Activated T-helper 1 cell treated with anti-CD3 and anti-CD28 coated beads, Interleukin-2, amount 50 U/mL, for 16 hours (primary cell): ENCODE data around the gene LRRN1.
"Not testable (repeated sequence)": the region's sequence is repeated elsewhere in the genome, so short reads cannot be mapped to it uniquely, and the experiment has no call there.

Source experiments
- DNase-seq, 2 donors: peaks; one replicate each; pipeline ENCODE4 v3.0.0-alpha.2; 2020; ENCODE audit warnings: low read depth in 1 of 2, low spot score in 1 of 2

Gene LRRN1

GRCh38 chr3:3806856-3807255 lies 7.6 kb downstream of the LRRN1 start:
- no peak for DNase-seq

- DNase-seq = no peak
Observed at GRCh38 chr3:3813013-3813412, 13.8 kb downstream of the LRRN1 start.

GRCh38 chr3:3815206-3815605 lies 16.0 kb downstream of the LRRN1 start:
- no peak for DNase-seq

DNA sequence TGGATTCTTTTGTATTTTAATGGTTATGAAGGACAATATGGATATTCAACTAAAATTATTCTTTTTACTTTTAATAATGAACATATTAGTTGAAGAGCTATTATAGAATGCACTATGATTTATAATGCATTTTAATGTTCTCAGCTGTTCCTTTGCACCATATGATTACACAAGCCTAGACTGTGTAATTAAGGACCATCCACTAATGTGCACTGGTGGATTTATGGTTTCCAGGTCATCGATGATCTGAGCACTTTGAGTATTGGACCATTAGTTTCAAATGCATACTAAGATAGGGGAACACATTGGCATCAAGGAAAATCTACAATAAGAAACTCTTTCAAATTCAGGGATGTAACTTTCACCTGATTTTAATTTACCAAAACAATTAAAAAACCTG lies 16.8 kb downstream of the LRRN1 start:
- no peak for DNase-seq

- DNase-seq = no peak
Observed at GRCh38 chr3:3817865-3818264, 18.6 kb downstream of the LRRN1 start.

GRCh38 chr3:3821777-3822176 lies 22.5 kb downstream of the LRRN1 start:
- DNase-seq = no peak

DNA sequence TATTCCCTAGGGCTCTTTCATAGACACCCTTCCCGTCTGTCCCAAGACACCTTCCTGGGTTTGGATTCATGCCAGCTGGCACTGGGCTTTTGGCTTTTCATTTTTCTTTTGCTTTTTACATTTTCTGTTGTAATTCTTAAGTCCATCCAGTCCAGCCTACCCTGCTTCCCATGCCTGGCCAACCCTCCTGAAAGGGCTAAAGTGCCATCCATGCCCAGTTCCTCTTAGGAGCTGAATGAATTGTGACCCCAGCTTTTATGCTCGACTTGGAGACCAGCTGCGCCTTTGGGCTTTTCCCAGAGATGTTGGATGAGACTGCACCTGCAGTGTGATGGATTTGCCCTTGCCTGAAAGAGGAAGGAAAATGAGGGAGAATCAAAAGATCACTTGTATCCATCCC lies 25.8 kb downstream of the LRRN1 start:
- no peak for DNase-seq

GRCh38 chr3:3826521-3826920 lies 27.3 kb downstream of the LRRN1 start:
- DNase-seq = no peak

- no peak for DNase-seq
Observed at GRCh38 chr3:3827111-3827510, 27.9 kb downstream of the LRRN1 start.

DNA sequence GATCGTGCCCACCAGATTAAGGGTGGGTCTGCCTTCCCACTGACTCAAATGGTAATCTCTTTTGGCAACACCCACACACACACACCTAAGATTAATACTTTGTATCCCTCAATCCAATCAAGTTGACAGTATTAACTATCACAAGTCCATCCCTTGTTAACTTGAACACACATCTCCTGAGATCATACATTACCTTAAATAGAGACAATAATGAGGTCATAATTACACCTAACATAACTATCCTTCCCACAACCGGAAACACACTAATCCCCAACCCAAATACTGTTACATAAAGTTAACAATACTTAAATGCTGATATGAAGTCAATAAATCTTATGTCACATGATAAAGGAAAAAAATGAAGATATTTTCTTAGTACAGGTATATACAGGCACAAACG lies 29.2 kb downstream of the LRRN1 start:
- DNase-seq = not testable (repeated sequence)

DNA sequence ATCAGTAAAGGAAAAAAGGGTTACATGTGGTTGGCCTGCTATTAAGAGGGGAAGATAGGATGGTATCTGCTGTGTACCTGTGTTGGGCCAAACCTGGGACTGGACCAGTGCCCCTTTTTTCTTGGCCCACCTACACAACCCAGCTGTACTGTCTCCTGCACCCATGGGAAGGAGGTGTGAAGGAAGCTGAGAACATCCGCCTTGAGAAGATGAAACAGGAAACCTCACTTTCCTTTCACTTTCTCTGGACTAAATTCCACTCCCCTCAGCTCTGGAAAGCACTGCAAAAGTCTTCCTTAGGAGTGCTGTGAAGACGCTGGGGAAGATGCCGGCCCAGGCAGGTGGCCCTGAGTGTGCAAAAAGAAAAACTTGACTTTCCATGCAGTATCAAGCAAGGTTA lies 37.6 kb downstream of the LRRN1 start:
- no peak for DNase-seq

DNA sequence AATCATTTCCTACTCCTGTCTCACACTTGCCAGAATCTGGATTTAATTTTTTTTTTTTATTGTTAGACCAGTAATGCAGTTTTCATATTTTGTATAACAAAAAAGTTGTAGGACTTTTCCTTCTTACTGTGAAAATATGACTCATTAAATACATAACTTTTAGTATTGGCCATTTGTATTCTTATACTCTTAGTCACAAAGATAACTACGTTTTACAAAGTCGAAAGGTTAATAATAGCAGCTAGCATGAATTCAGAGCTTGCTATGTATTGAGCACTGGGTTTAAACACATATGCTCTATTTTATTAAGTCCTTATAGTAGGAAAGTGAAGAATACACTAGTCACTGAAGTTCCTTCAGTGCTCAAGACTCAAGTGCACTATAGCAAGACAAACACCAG lies 43.1 kb downstream of the LRRN1 start:
- no peak for DNase-seq

DNA sequence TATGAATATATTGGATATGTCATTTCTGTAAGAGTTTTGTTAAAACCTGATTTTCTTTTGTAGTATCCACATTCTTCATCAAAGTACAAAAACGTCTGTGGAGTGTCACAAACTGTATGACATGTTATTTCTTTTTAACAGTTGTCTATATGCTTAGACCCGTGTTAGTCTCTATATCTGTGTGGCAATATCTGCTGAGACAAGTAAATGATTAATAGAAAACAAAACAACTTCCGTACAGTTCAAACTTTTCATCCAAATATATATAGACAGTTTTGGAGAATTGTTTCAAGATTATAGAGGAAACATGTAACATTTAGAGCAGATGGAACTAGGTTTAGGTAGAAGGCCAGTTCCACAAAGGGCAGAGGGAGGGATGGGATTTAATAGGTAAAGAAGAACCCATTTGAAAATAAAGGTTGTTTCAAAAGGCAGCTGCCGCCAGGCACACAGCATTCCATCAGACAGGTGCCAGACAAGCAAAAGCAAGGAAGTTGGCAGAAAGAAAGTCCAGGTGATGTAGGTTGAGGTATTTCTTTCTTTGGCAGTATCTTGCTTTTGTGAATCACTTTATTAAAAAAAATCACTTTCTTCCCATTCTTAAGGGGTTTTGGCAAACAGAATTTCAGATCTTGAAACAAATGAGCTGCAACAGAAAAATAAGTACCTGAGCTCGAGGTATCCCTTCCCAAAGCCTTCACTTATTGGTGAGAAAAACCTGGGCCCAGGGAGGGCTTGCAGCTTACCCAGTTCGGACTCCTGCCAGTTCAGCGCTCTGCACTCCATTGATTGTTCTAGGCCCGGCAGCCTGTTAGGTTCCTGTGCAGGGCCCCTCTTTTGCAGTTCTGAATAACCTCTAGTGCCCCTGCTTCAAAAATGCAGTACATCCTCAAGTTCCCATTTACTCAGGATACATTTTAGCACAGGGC lies 49.0 kb downstream of the LRRN1 start:
- no peak for DNase-seq

- DNase-seq = no peak
Observed at GRCh38 chr3:3848923-3849275, 49.7 kb downstream of the LRRN1 start.

GRCh38 chr3:3851621-3852323 lies 52.5 kb downstream of the LRRN1 start:
- no peak for DNase-seq

GRCh38 chr3:3853544-3853943 lies 54.3 kb downstream of the LRRN1 start:
- DNase-seq = no peak

DNA sequence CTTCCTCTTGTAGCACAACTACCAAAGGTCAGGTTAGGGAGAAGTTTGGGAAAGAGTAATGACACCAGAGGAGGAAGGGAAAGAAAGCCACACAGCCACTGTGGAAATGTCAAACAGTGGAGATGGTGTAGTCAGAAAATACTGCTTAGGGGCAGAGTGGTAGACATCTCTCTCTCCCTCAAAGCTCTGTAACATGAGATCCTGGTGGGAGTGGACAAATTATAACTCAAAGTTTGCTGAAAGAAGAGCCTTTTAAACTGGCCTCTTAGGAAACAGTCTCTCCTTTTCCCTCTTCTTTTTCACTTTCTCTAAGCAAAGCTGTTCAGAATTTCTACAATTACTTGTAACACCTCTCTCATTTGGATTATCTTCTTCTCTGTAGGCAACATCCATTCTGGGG lies 55.8 kb downstream of the LRRN1 start:
- no peak for DNase-seq

GRCh38 chr3:3860235-3860634 lies 61.0 kb downstream of the LRRN1 start:
- no peak for DNase-seq

GRCh38 chr3:3862534-3862933 lies 63.3 kb downstream of the LRRN1 start:
- DNase-seq = no peak

- DNase-seq = no peak
Observed at GRCh38 chr3:3875491-3875890, 76.3 kb downstream of the LRRN1 start.

GRCh38 chr3:3881050-3881449 lies 81.8 kb downstream of the LRRN1 start:
- DNase-seq = no peak

GRCh38 chr3:3887311-3887710 lies 88.1 kb downstream of the LRRN1 start:
- not testable (repeated sequence) for DNase-seq

DNA sequence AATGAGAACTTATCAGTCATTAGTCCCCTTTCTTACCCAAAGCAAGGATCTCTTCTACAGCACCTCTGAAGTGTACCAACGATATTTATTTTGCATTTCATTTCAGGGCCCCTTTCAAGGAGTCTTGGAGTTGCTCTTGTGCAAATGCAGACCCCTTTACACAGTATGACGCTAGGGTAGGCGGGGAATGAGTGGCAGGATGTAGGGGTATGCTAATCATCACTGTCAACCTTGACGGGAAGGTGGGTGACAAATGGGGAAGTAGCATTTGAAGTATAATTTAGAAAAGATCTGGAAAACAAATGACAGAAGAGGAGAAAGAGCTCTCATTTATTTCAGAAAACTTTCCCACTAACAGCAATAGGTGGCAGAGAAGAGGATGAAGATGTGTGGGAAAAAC lies 94.4 kb downstream of the LRRN1 start:
- DNase-seq = no peak
